H1 (cell line): ENCODE measurements around the gene FLVCR1.

Source experiments
- CEBPB ChIP-seq: IDR thresholded peaks from 2 replicates; pipeline ENCODE4 v1.6.1; 2012; ENCODE audit warnings: low read depth, low read length
- JUND ChIP-seq: IDR thresholded peaks from 2 replicates; pipeline ENCODE4 v1.6.1; 2011; ENCODE audit warnings: mild to moderate bottlenecking, improper control_type of control experiment, low read length

GRCh38 chr1:212827831-212828278 lies 30.2 kb upstream of the FLVCR1 start:
- TF ChIP-seq CEBPB, result no peak
- no peak for TF ChIP-seq JUND
